Endothelial cell of umbilical vein (primary cell): ENCODE data around the gene D2HGDH. TPM values are rescaled to one million over a fixed set of nuclear protein-coding genes. Genes with fewer than 3 reads are reported as not detected.

ENCODE experiments used
- BruUV-seq: library from RNA; stranded (reverse); fragments of 400-500 nt; replicated peaks from 2 replicates; lab custom pipeline; 2021; lab: Mats Ljungman, UMichigan
- CTCF ChIA-PET: fragments of 300-600, 350-600 bp; sonication (Branson Sonifier 250); formaldehyde crosslinking; loops from one replicate; lab custom pipeline; 2021; ENCODE audit warnings: antibody characterized with exemption, inconsistent platforms; lab: Charles Lee
- POLR2A ChIA-PET: fragments of 300-600, 350-600 bp; sonication (Branson Sonifier 250); formaldehyde crosslinking; loops from one replicate; lab custom pipeline; 2021; ENCODE audit warnings: antibody characterized with exemption, inconsistent platforms; lab: Charles Lee
- DNase-seq: peaks from one replicate; pipeline ENCODE4 v3.0.0-alpha.2; 2011; ENCODE audit warnings: low read depth, low spot score
- FAIRE-seq: peaks from 2 replicates; lab custom pipeline; 2011; peaks lifted over from hg19 to GRCh38; lab: Jason Lieb, UNC
- H2AFZ ChIP-seq: 2 replicates; pipeline ENCODE4 v1.6.0; 2012; ENCODE audit warnings: low read depth, low read length, control low read depth, inconsistent platforms
- H3K27ac ChIP-seq: 2 replicates; pipeline ENCODE4 v1.5.1; 2011; ENCODE audit warnings: low read depth, mild to moderate bottlenecking, control low read depth, low read length, moderate library complexity; ENCODE audit not compliant: insufficient read depth
- H3K27me3 ChIP-seq, 2 experiments: 2 replicates each; pipeline versions ENCODE4 v1.6.0 to v1.6.1; 2011; ENCODE audit warnings: low read length in 2 of 2, mixed read lengths in 1 of 2; ENCODE audit not compliant: control insufficient read depth in 2 of 2, insufficient read depth in 2 of 2
- H3K36me3 ChIP-seq, 2 experiments: 2 replicates in 1 of 2; 3 replicates in 1 of 2; pipeline ENCODE4 v1.5.1; 2011; ENCODE audit warnings: low read length in 2 of 2, mild to moderate bottlenecking in 1 of 2, moderate library complexity in 1 of 2; ENCODE audit not compliant: control insufficient read depth in 2 of 2, insufficient read depth in 2 of 2; ENCODE audit errors: extremely low read depth in 1 of 2
- H3K4me1 ChIP-seq: 3 replicates; pipeline ENCODE4 v1.5.1; 2011; ENCODE audit warnings: mild to moderate bottlenecking, low read length; ENCODE audit not compliant: control insufficient read depth, insufficient read depth; ENCODE audit errors: extremely low read depth
- H3K4me2 ChIP-seq: 2 replicates; pipeline ENCODE4 v1.6.1; 2011; ENCODE audit warnings: low read length, control low read depth, mixed read lengths; ENCODE audit not compliant: insufficient read depth
- H3K4me3 ChIP-seq, 3 experiments: fragments of 200-600 bp in 1 of 3; sonication (generic), shearing (Covaris generic) in 1 of 3; replicated peaks in 1 of 3; 2 replicates each; pipeline ENCODE4 v1.5.1; 2011 to 2016; ENCODE audit warnings: control low read depth in 3 of 3, low read length in 3 of 3, mild to moderate bottlenecking in 2 of 3, inconsistent platforms in 1 of 3, low read depth in 1 of 3, moderate library complexity in 1 of 3; ENCODE audit not compliant: insufficient read depth in 1 of 3
- H3K79me2 ChIP-seq: 2 replicates; pipeline ENCODE4 v1.6.0; 2012; ENCODE audit warnings: low read length, inconsistent platforms; ENCODE audit not compliant: control insufficient read depth, insufficient read depth
- H3K9ac ChIP-seq: replicated peaks from 2 replicates; pipeline ENCODE3; 2011; ENCODE audit warnings: low read length, control low read depth; ENCODE audit not compliant: insufficient read depth; ENCODE audit errors: extremely low read depth
- H3K9me1 ChIP-seq: replicated peaks from 3 replicates; pipeline ENCODE4 v1.6.0; 2011; ENCODE audit warnings: mild to moderate bottlenecking, low read length; ENCODE audit not compliant: control insufficient read depth, insufficient read depth; ENCODE audit errors: extremely low read depth
- H3K9me3 ChIP-seq: replicated peaks from 2 replicates; pipeline ENCODE4 v1.5.1; 2012; ENCODE audit warnings: low read length, inconsistent platforms; ENCODE audit not compliant: control insufficient read depth, insufficient read depth
- H4K20me1 ChIP-seq: replicated peaks from 2 replicates; pipeline ENCODE3; 2011; ENCODE audit warnings: mild to moderate bottlenecking, low read length; ENCODE audit not compliant: control insufficient read depth, insufficient read depth; ENCODE audit errors: extremely low read depth
- EZH2 ChIP-seq: IDR thresholded peaks from 2 replicates; pipeline ENCODE4 v1.6.1; 2012; ENCODE audit warnings: borderline replicate concordance, low read depth, mild to moderate bottlenecking, moderate library complexity, low read length, inconsistent platforms; ENCODE audit not compliant: severe bottlenecking
- FOS ChIP-seq: IDR thresholded peaks from 2 replicates; pipeline ENCODE4 v1.6.1; 2011; ENCODE audit warnings: mild to moderate bottlenecking, low read length, moderate library complexity, borderline replicate concordance; ENCODE audit not compliant: insufficient read depth
- GATA2 ChIP-seq: IDR thresholded peaks from 2 replicates; pipeline ENCODE4 v1.7.0; 2011; ENCODE audit warnings: low read depth, mild to moderate bottlenecking, moderate library complexity, mixed read lengths, low read length; ENCODE audit not compliant: insufficient read length, insufficient read depth
- JUN ChIP-seq: IDR thresholded peaks from 2 replicates; pipeline ENCODE4 v1.6.1; 2011; ENCODE audit warnings: borderline replicate concordance, low read depth; ENCODE audit not compliant: insufficient read length, insufficient read depth
- MYC ChIP-seq: IDR thresholded peaks from one replicate; pipeline ENCODE4 v1.6.1; 2011; ENCODE audit warnings: mild to moderate bottlenecking, low read depth, low read length
- POLR2A ChIP-seq: IDR thresholded peaks from 2 replicates; pipeline ENCODE4 v1.6.1; 2012; ENCODE audit warnings: low read depth, mild to moderate bottlenecking, control low read depth, low read length
- POLR2AphosphoS5 ChIP-seq: IDR thresholded peaks from 2 replicates; pipeline ENCODE4 v1.6.1; 2012; ENCODE audit warnings: low read depth, mild to moderate bottlenecking, control low read depth, low read length, moderate library complexity; ENCODE audit not compliant: insufficient read depth
- dilution Hi-C: fragments of 300-500 bp; cut with MboI; formaldehyde crosslinking; loops from one replicate; pipeline ENCODE4 v1.15.0; 2019; ENCODE audit warnings: low sequenced_read_pairs; ENCODE audit not compliant: extremely low pct_ligation_motif_present
- intact Hi-C: fragments of 100-400 bp; cut with micrococcal nuclease; formaldehyde crosslinking; loops from one replicate; pipeline ENCODE4 v1.10.0; 2022
- polyA plus RNA-seq, 4 experiments: library from polyadenylated mRNA; depleted of rRNA in 3 of 4; stranded (reverse) in 3 of 4; unstranded in 1 of 4; fragments of >200 nt; gene quantifications; 2 replicates each; pipeline versions ENCODE4 v1.2.1 to v1.2.3, GENCODE V29; 2011 to 2012; ENCODE audit warnings: missing spikeins in 1 of 4
- total RNA-seq: library from RNA; stranded (reverse); gene quantifications from 2 replicates; pipeline ENCODE4 v1.2.3, GENCODE V29; 2021
- TF ChIP-seq, protein P1 (sequence below), 2 donors: IDR thresholded peaks; 1 replicate in 1 of 2; 2 replicates in 1 of 2; pipeline ENCODE4 v1.5.1; 2011; ENCODE audit warnings: low read length in 2 of 2, mild to moderate bottlenecking in 2 of 2, moderate library complexity in 2 of 2, control low read depth in 1 of 2, inconsistent platforms in 1 of 2, low read depth in 1 of 2; ENCODE audit not compliant: insufficient read depth in 1 of 2; ENCODE audit errors: extremely low read depth in 1 of 2
- TF ChIP-seq, protein P2 (sequence below): IDR thresholded peaks from 2 replicates; pipeline ENCODE4 v1.6.1; 2011; ENCODE audit not compliant: insufficient read depth, insufficient read length

Gene D2HGDH
- total and polyA plus RNA-seq, 2 donors (not counting 3 experiments of a cell fraction or from before 2014, with no cell fraction given), result 22.3 TPM

DNA sequence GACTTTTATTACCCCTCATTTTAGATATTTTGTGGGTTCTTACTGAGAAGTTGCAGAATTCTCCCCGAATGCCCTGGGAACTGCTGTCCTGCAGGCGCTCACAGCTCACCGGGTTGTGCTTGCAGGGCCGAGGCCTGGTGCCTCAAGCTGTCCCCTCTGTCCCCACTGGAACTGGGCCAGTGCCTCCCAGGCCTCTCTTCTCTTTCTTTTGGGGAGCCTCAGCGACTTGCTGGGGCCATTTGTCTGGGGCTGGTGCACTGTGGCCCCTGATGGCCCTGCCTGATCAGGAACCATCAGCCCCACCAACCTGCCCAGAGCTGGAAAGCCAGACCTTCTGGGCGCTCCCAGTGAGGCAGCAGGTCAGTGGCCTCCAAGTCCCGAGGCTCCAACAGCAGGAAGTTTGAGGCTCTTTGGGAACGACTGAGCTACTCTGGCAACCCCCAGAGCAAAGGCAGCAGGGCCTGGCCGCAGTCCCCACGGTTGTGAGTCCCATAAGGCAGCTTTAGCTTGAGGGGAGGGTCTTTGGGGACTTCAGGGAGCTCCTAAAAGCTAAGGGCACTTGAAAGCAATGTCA, 59.9 kb downstream of the D2HGDH start:
- no peaks in the 10 kb centered on the region for H3K36me3 ChIP-seq
- H3K27ac ChIP-seq, result no peak overlapping the region
- no peak overlapping the region for H3K4me3 ChIP-seq
- H3K9me1 ChIP-seq, result no peaks in the 10 kb centered on the region
- H3K9ac ChIP-seq, result no peak overlapping the region
- no peaks in the 10 kb centered on the region for H3K9me3 ChIP-seq
- CTCF ChIA-PET, result no interaction called here
- intact Hi-C loops, result no loop called here
- FAIRE-seq (no peak), DNase-seq (no peak)
- no peaks in the 10 kb centered on the region for H4K20me1 ChIP-seq
- BruUV-seq, result no TSS peak
- POLR2A ChIA-PET, result no interaction called here
- no peaks in the 10 kb centered on the region for H3K4me1 ChIP-seq
- TF ChIP-seq JUN, result no peak
- H3K27me3 ChIP-seq, result peaks cover 5 to 8% of the 10 kb centered on the region in 2 experiments
- H2AFZ ChIP-seq, result no peak overlapping the region
- no peak overlapping the region for H3K4me2 ChIP-seq
- dilution Hi-C loops, result no loop called here
- no peaks in the 10 kb centered on the region for H3K79me2 ChIP-seq

DNA sequence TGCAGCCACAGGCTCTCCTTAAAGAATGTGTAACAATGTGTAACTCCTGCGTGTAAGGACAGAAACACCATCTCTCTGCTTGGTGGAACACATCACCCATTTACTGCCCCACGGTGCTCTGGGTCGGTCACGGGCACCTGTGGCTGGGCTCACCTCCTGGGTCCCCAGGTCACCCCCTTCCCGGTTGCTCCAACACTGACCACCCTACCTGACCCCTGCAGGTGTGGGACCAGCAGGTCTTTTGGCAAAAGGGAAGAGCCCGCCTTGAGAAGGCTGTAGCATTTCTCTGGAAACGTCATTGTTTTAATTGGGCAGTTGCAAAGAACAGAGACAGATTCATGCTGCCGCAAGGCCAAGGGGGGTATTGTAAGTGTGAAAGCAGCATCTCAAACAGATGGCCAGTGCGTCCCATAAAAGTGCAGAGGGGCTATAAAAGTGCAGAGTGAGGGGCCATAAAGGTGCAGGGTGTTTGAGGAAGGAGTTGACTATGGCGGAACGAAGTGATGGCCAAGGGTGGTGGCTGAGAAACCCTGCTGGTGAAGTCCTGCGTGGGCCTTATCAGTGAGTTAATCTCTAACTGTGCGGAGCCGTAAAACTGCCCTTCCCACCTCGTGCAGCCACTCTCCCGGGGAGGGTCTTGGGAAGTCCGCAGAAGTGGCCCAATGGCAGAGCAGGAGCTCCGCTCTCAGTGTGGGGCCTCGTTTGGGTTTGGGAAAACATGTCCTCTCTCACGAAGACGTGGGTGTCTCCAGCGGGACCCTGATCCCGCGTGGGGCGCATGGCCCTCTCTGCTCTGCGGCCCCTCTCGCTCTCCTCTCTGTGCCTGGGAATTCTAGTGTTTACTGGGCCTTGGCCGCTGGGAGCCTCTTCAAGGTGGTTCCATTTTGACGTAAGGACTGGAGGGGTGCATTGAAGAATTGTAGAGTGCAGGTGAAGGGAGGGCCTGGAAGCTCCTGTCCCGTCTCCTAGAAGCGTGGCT, 60.9 kb downstream of the D2HGDH start:
- H3K9me3 ChIP-seq, result no peaks in the 10 kb centered on the region
- no peak overlapping the region for H2AFZ ChIP-seq
- dilution Hi-C loops, result no loop called here
- CTCF ChIA-PET, result interaction anchor here (1.3 kb wide), 1 partner anchor 10 kb away, joined by 4 read pairs; no protein-coding TSS in a partner anchor
- POLR2A ChIA-PET, result no interaction called here
- intact Hi-C loops, result no loop called here
- no peaks in the 10 kb centered on the region for H4K20me1 ChIP-seq
- no peaks in the 10 kb centered on the region for H3K9me1 ChIP-seq
- DNase-seq, result no peak
- no peak overlapping the region for H3K4me3 ChIP-seq
- H3K9ac ChIP-seq, result no peak overlapping the region
- no peaks in the 10 kb centered on the region for H3K79me2 ChIP-seq
- no peak overlapping the region for H3K27ac ChIP-seq
- TF ChIP-seq, protein P1, sequence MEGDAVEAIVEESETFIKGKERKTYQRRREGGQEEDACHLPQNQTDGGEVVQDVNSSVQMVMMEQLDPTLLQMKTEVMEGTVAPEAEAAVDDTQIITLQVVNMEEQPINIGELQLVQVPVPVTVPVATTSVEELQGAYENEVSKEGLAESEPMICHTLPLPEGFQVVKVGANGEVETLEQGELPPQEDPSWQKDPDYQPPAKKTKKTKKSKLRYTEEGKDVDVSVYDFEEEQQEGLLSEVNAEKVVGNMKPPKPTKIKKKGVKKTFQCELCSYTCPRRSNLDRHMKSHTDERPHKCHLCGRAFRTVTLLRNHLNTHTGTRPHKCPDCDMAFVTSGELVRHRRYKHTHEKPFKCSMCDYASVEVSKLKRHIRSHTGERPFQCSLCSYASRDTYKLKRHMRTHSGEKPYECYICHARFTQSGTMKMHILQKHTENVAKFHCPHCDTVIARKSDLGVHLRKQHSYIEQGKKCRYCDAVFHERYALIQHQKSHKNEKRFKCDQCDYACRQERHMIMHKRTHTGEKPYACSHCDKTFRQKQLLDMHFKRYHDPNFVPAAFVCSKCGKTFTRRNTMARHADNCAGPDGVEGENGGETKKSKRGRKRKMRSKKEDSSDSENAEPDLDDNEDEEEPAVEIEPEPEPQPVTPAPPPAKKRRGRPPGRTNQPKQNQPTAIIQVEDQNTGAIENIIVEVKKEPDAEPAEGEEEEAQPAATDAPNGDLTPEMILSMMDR (IDR thresholded peaks at IDR 0.05; ENCODE audit: extremely low read depth in 1 of 2, insufficient read depth in 1 of 2, low read depth in 1 of 2, low read length in 2 of 2), result no peak
- TF ChIP-seq, protein P2, sequence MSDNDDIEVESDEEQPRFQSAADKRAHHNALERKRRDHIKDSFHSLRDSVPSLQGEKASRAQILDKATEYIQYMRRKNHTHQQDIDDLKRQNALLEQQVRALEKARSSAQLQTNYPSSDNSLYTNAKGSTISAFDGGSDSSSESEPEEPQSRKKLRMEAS, result no peak
- TF ChIP-seq FOS (no peak), MYC (no peak), JUN (no peak), POLR2A (no peak), POLR2AphosphoS5 (no peak), EZH2 (no peak), GATA2 (no peak)
- H3K27me3 ChIP-seq, result peaks cover 2 to 6% of the 10 kb centered on the region in 2 experiments
- no peak overlapping the region for H3K4me2 ChIP-seq
- BruUV-seq, result no TSS peak
- H3K36me3 ChIP-seq, result no peaks in the 10 kb centered on the region
- H3K4me1 ChIP-seq, result no peaks in the 10 kb centered on the region
- FAIRE-seq, result no peak
